K562 (cell line): Measurements from ENCODE around the gene RIC8B. TPM values are rescaled to one million over a fixed set of nuclear protein-coding genes. Genes with fewer than 3 reads are reported as not detected.

ENCODE experiments used
- ATAC-seq: fragments of 200-7000 bp; cut with Tn5 transposase; 3 replicates; pipeline ENCODE4 v1.9.1; 2020; ENCODE audit warnings: moderate library complexity
- BruUV-seq: library from RNA; stranded (reverse); fragments of 400-500 nt; replicated peaks from 2 replicates; lab custom pipeline; 2021; lab: Mats Ljungman, UMichigan
- CTCF ChIA-PET: fragments of 300-600 bp; formaldehyde crosslinking; extraction: SDS; loops from one replicate; lab custom pipeline; 2021; ENCODE audit warnings: low intra/inter-chr PET ratio; lab: Yijun Ruan, JAX
- POLR2A ChIA-PET: fragments of 300-600, 350-650 bp; sonication (Branson Sonifier 250); formaldehyde crosslinking; extraction: SDS; loops from one replicate; lab custom pipeline; 2021; ENCODE audit warnings: antibody characterized with exemption, inconsistent platforms; lab: Yijun Ruan, JAX
- DNase-seq, 4 experiments: peaks; one replicate each; pipeline versions ENCODE4 v3.0.0 to v3.0.0-alpha.2; 2011 to 2018; ENCODE audit warnings: low spot score in 3 of 4, mixed read lengths in 3 of 4; ENCODE audit errors: extremely low read depth in 1 of 4
- FAIRE-seq: peaks from 2 replicates; lab custom pipeline; 2011; peaks lifted over from hg19 to GRCh38; lab: Jason Lieb, UNC
- H2AFZ ChIP-seq: 2 replicates; pipeline ENCODE4 v1.6.0; 2011; ENCODE audit warnings: low read depth, low read length, control low read depth, inconsistent platforms
- H3K27ac ChIP-seq: fragments of 200-600 bp; 3 replicates; pipeline ENCODE4 v1.8.0; 2011; ENCODE audit warnings: low read depth, mild to moderate bottlenecking, control low read depth, inconsistent platforms, low read length, moderate library complexity, mixed read lengths; ENCODE audit errors: extremely low read depth
- H3K27me3 ChIP-seq, 2 experiments: fragments of 300-600 bp in 1 of 2; 2 replicates in 1 of 2; 3 replicates in 1 of 2; pipeline versions ENCODE4 v1.6.0 to v1.8.0; 2011; ENCODE audit warnings: inconsistent platforms in 2 of 2, low read length in 2 of 2, mild to moderate bottlenecking in 1 of 2, mixed read lengths in 1 of 2, moderate library complexity in 1 of 2; ENCODE audit not compliant: control insufficient read depth in 2 of 2, insufficient read depth in 2 of 2
- H3K36me3 ChIP-seq: fragments of 300-600 bp; 3 replicates; pipeline ENCODE4 v1.8.0; 2011; ENCODE audit warnings: mild to moderate bottlenecking, low read length, inconsistent platforms; ENCODE audit not compliant: control insufficient read depth, insufficient read depth
- H3K4me1 ChIP-seq, 2 experiments: fragments of 200-600 bp in 1 of 2; replicated peaks in 1 of 2; 2 replicates in 1 of 2; 3 replicates in 1 of 2; pipeline versions ENCODE4 v1.5.1 to v1.8.0; 2011; ENCODE audit warnings: inconsistent platforms in 2 of 2, low read length in 2 of 2, mild to moderate bottlenecking in 1 of 2, mixed read lengths in 1 of 2, moderate library complexity in 1 of 2; ENCODE audit not compliant: control insufficient read depth in 2 of 2, insufficient read depth in 2 of 2
- H3K4me2 ChIP-seq: 2 replicates; pipeline ENCODE4 v1.6.1; 2011; ENCODE audit warnings: low read length, control low read depth, inconsistent platforms, mixed read lengths; ENCODE audit not compliant: insufficient read depth
- H3K4me3 ChIP-seq: fragments of 200-600 bp; sonication (generic), shearing (Covaris generic); 2 replicates; pipeline ENCODE4 v1.5.1; 2016; ENCODE audit warnings: control low read depth, inconsistent platforms
- H3K79me2 ChIP-seq: fragments of 200-600 bp; 3 replicates; pipeline ENCODE4 v1.8.0; 2011; ENCODE audit warnings: low read length, inconsistent platforms; ENCODE audit not compliant: control insufficient read depth, insufficient read depth
- H3K9ac ChIP-seq, 2 experiments: 2 replicates each; pipeline versions ENCODE4 v1.6.0 to v1.6.1; 2011; ENCODE audit warnings: low read depth in 2 of 2, low read length in 2 of 2, control low read depth in 1 of 2, inconsistent platforms in 1 of 2, mild to moderate bottlenecking in 1 of 2, mixed read lengths in 1 of 2; ENCODE audit not compliant: insufficient read depth in 1 of 2
- H3K9me1 ChIP-seq: one replicate; pipeline ENCODE4 v1.6.0; 2011; ENCODE audit warnings: inconsistent platforms, mild to moderate bottlenecking, low read length, moderate library complexity; ENCODE audit not compliant: control insufficient read depth, insufficient read depth
- H3K9me3 ChIP-seq: replicated peaks from 2 replicates; pipeline ENCODE4 v1.5.1; 2011; ENCODE audit warnings: low read depth, low read length, inconsistent platforms; ENCODE audit not compliant: control insufficient read depth, insufficient read depth
- H4K20me1 ChIP-seq: replicated peaks from 2 replicates; pipeline ENCODE4 v1.6.1; 2011; ENCODE audit warnings: low read length, inconsistent platforms, mixed read lengths; ENCODE audit not compliant: control insufficient read depth, insufficient read depth
- CBX2 ChIP-seq: fragments of 200-600 bp; sonication (generic); IDR thresholded peaks from one replicate; pipeline ENCODE4 v1.6.1; 2012; ENCODE audit warnings: mild to moderate bottlenecking, low read length, inconsistent platforms; ENCODE audit not compliant: insufficient read depth, poor library complexity, severe bottlenecking
- CHD4 ChIP-seq: fragments of 200-600 bp; sonication (generic); IDR thresholded peaks from 3 replicates; pipeline ENCODE4 v1.6.1; 2012; ENCODE audit warnings: low read depth, mild to moderate bottlenecking, mixed read lengths, low read length, inconsistent platforms; ENCODE audit not compliant: insufficient read depth, insufficient replicate concordance, poor library complexity, severe bottlenecking
- HDAC6 ChIP-seq: IDR thresholded peaks from 2 replicates; pipeline ENCODE4 v1.6.1; 2012; ENCODE audit warnings: low read depth, mild to moderate bottlenecking, control low read depth, inconsistent platforms, low read length, moderate library complexity
- HMGN3 ChIP-seq: IDR thresholded peaks from 2 replicates; pipeline ENCODE4 v1.6.1; 2011; ENCODE audit warnings: borderline replicate concordance, low read depth, mild to moderate bottlenecking, mixed read lengths, low read length; ENCODE audit not compliant: insufficient read length; ENCODE audit errors: extremely low read depth
- OTX1 ChIP-seq: fragments of 450-650 bp; formaldehyde crosslinking; IDR thresholded peaks from 2 replicates; pipeline ENCODE4 v1.4.0; 2022; ENCODE audit warnings: mild to moderate bottlenecking
- POLR2AphosphoS2 ChIP-seq: IDR thresholded peaks from 2 replicates; pipeline ENCODE4 v1.6.1; 2012; ENCODE audit warnings: low read length, improper control_type of control experiment
- RBM25 ChIP-seq: fragments of 200-400 bp; formaldehyde crosslinking; IDR thresholded peaks from 2 replicates; pipeline ENCODE4 v1.6.1; 2018; ENCODE audit warnings: low read length, low read depth, moderate library complexity; ENCODE audit not compliant: severe bottlenecking
- SMAD1 ChIP-seq: fragments of 150-350 bp; IDR thresholded peaks from 2 replicates; pipeline ENCODE4 v1.6.1; 2014; ENCODE audit warnings: low read length, low read depth; ENCODE audit not compliant: partially characterized antibody
- ZNF263 ChIP-seq: sonication (generic); formaldehyde crosslinking; IDR thresholded peaks from 2 replicates; pipeline ENCODE4 v1.8.0; 2022; ENCODE audit warnings: mild to moderate bottlenecking, missing genetic modification reagents, borderline replicate concordance
- WGBS: fragments of 100-300 bp; shearing (Covaris generic); methylation state at CpG from one replicate; pipeline ENCODE4 v1.1.6; 2016; ENCODE audit warnings: low coverage, mixed read lengths; ENCODE audit not compliant: insufficient coverage; ENCODE audit errors: missing lambda C conversion rate; 5-methylcytosine and 5-hydroxymethylcytosine counted together
- in situ Hi-C: fragments of 300-500 bp; cut with MboI; formaldehyde crosslinking; loops from 4 replicates; pipeline ENCODE4 v1.15.0; 2018; ENCODE audit warnings: inconsistent platforms, mixed read lengths
- intact Hi-C: fragments of 100-400 bp; cut with micrococcal nuclease; formaldehyde crosslinking; loops from 2 replicates; pipeline ENCODE4 v1.14.2; 2022
- polyA plus RNA-seq, 8 experiments: library from polyadenylated mRNA; depleted of rRNA in 4 of 8; stranded (reverse) in 5 of 8; unstranded in 3 of 8; fragments of >200 nt; fragmentation: Nextera tagmentation in 2 of 8; fragmentation: Illumina TruSeq in 1 of 8; extraction: Ambion mirVana in 2 of 8; extraction: Trizol in 1 of 8; gene quantifications; 2 replicates each; pipeline versions ENCODE4 v1.2.1 to v1.2.3, GENCODE V29; 2011 to 2014; ENCODE audit warnings: inconsistent platforms in 1 of 8, missing spikeins in 1 of 8
- total RNA-seq, 7 experiments: library from RNA; depleted of rRNA in 6 of 7; stranded (reverse); fragments of >200 nt in 6 of 7; fragmentation: Illumina TruSeq in 2 of 7; extraction: Trizol in 2 of 7; gene quantifications; 2 replicates each; pipeline versions ENCODE4 v1.2.1 to v1.2.3, GENCODE V29; 2011 to 2021; ENCODE audit warnings: low replicate concordance in 1 of 7
- TF ChIP-seq, protein P1 (sequence below): sonication (generic); formaldehyde crosslinking; IDR thresholded peaks from 2 replicates; pipeline ENCODE4 v1.8.0; 2022; ENCODE audit warnings: missing genetic modification reagents, mild to moderate bottlenecking, moderate library complexity, borderline replicate concordance
- TF ChIP-seq, protein P2 (sequence below): fragments of 450-650 bp; IDR thresholded peaks from 2 replicates; pipeline ENCODE4 v1.7.0; 2016; ENCODE audit warnings: borderline replicate concordance
- TF ChIP-seq, protein P3 (sequence below): fragments of 250-450 bp; sonication (Bioruptor Pico); IDR thresholded peaks from 2 replicates; pipeline ENCODE4 v1.5.0; 2021; ENCODE audit warnings: mild to moderate bottlenecking, borderline replicate concordance

RIC8B gene
- total and polyA plus RNA-seq, 9 of the 15 experiments (the other 6 are each of a cell fraction or from before 2014, with no cell fraction given), result 0.92 to 8.1 (median 4.8) TPM

DNA sequence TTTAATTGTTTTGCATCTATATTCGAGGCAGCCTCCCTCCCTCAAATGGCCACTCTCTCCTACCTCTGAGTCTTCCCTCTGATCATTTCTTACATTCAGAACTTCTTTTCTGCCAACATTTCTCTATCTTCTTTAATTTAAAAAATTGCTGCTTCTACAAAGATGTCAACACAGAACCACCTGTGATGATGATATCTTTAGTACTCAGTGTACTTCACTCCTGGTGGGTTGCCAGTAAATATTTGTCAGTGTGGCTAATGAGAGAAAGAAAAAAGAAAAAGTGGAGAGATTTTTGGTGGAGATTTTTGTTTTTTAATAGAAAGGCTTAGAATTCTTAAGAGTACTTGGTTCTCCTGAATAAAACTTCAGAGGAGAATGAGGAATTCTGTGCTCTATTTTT is 8.1 kb downstream of the RIC8B start:
- 23% methylated on average over 1 of the region's 1 CpG for WGBS
- Histone ChIP-seq H3K36me3 (peaks cover 14% of the 10 kb centered on the region; the same call in 1 of the 3 replicates), H3K9me3 (no peaks in the 10 kb centered on the region), H3K27me3 (no peaks in the 10 kb centered on the region), H3K27ac (no peak overlapping the region), H3K9me1 (no peaks in the 10 kb centered on the region), H2AFZ (no peak overlapping the region), H4K20me1 (no peaks in the 10 kb centered on the region), H3K4me3 (no peak overlapping the region), H3K79me2 (peaks cover 19% of the 10 kb centered on the region; the same call in 2 of the 3 replicates), H3K4me1 (peaks cover 3 to 18% of the 10 kb centered on the region in 2 experiments; a peak in 2 of 5 replicates), H3K4me2 (no peak overlapping the region), H3K9ac (no peak overlapping the region)
- intact Hi-C loops, result no loop called here
- BruUV-seq, result no TSS peak
- DNase-seq (no peak), FAIRE-seq (no peak), ATAC-seq (no peak)
- ChIA-PET POLR2A (interaction anchor here (1.0 to 1.5 kb wide), 2 partner anchors 8 to 18 kb away, joined by 3 read pairs; partner anchors contain the start of gene RIC8B), CTCF (no interaction called here)
- in situ Hi-C loops, result no loop called here
- no peak for TF ChIP-seq HDAC6
- TF ChIP-seq OTX1 (CRISPR knock-in tag), result no peak
- no peak for TF ChIP-seq POLR2AphosphoS2
- TF ChIP-seq CHD4, result no peak
- no peak for TF ChIP-seq SMAD1
- TF ChIP-seq CBX2, result no peak
- TF ChIP-seq ZNF263 (CRISPR knock-in tag), result no peak
- no peak for TF ChIP-seq HMGN3
- TF ChIP-seq RBM25, result no peak
- TF ChIP-seq, protein P1, sequence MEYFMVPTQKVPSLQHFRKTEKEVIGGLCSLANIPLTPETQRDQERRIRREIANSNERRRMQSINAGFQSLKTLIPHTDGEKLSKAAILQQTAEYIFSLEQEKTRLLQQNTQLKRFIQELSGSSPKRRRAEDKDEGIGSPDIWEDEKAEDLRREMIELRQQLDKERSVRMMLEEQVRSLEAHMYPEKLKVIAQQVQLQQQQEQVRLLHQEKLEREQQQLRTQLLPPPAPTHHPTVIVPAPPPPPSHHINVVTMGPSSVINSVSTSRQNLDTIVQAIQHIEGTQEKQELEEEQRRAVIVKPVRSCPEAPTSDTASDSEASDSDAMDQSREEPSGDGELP, result no peak
- TF ChIP-seq, protein P2, sequence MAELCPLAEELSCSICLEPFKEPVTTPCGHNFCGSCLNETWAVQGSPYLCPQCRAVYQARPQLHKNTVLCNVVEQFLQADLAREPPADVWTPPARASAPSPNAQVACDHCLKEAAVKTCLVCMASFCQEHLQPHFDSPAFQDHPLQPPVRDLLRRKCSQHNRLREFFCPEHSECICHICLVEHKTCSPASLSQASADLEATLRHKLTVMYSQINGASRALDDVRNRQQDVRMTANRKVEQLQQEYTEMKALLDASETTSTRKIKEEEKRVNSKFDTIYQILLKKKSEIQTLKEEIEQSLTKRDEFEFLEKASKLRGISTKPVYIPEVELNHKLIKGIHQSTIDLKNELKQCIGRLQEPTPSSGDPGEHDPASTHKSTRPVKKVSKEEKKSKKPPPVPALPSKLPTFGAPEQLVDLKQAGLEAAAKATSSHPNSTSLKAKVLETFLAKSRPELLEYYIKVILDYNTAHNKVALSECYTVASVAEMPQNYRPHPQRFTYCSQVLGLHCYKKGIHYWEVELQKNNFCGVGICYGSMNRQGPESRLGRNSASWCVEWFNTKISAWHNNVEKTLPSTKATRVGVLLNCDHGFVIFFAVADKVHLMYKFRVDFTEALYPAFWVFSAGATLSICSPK, result no peak
- TF ChIP-seq, protein P3, sequence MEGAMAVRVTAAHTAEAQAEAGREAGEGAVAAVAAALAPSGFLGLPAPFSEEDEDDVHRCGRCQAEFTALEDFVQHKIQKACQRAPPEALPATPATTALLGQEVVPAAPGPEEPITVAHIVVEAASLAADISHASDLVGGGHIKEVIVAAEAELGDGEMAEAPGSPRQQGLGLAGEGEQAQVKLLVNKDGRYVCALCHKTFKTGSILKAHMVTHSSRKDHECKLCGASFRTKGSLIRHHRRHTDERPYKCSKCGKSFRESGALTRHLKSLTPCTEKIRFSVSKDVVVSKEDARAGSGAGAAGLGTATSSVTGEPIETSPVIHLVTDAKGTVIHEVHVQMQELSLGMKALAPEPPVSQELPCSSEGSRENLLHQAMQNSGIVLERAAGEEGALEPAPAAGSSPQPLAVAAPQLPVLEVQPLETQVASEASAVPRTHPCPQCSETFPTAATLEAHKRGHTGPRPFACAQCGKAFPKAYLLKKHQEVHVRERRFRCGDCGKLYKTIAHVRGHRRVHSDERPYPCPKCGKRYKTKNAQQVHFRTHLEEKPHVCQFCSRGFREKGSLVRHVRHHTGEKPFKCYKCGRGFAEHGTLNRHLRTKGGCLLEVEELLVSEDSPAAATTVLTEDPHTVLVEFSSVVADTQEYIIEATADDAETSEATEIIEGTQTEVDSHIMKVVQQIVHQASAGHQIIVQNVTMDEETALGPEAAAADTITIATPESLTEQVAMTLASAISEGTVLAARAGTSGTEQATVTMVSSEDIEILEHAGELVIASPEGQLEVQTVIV (CRISPR knock-in tag), result no peak
